Keratinocyte (primary cell): Measurements from ENCODE around the gene CSRP1.

Experiments used
- EZH2 ChIP-seq: IDR thresholded peaks from one replicate; pipeline ENCODE4 v1.6.1; 2012; ENCODE audit warnings: inconsistent platforms, mild to moderate bottlenecking, low read length, moderate library complexity
- TF ChIP-seq, protein P1 (sequence below), 3 experiments: IDR thresholded peaks in 1 of 3; conservative IDR thresholded peaks in 1 of 3; optimal IDR thresholded peaks in 1 of 3; 2 replicates in 2 of 3; 3 replicates in 1 of 3; pipeline versions ENCODE3 to v1.5.1; 2011; ENCODE audit warnings: low read length in 3 of 3, mild to moderate bottlenecking in 3 of 3, moderate library complexity in 2 of 3, control low read depth in 1 of 3, inconsistent platforms in 1 of 3; ENCODE audit not compliant: insufficient read depth in 2 of 3; ENCODE audit errors: extremely low read depth in 1 of 3

DNA sequence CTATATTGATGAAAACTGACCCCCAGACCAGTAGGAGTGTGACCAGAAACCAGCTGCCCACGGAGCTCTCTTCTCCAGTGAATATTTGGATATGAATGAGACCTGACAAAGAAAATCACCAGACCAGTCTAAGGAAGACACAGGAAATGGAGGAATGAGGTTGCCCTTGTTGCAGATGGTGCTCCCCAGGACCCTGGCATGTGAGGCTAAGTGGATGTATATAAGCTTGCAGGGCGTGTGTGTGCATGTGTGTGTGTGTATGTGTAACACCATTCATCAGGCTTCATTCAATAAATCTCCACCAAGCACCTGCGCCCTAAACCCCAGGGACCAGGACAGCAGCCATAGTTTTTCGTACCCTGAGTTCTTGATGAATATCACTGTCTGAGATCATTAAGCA lies 52.3 kb downstream of the CSRP1 start:
- no peak for TF ChIP-seq EZH2
- TF ChIP-seq, protein P1, sequence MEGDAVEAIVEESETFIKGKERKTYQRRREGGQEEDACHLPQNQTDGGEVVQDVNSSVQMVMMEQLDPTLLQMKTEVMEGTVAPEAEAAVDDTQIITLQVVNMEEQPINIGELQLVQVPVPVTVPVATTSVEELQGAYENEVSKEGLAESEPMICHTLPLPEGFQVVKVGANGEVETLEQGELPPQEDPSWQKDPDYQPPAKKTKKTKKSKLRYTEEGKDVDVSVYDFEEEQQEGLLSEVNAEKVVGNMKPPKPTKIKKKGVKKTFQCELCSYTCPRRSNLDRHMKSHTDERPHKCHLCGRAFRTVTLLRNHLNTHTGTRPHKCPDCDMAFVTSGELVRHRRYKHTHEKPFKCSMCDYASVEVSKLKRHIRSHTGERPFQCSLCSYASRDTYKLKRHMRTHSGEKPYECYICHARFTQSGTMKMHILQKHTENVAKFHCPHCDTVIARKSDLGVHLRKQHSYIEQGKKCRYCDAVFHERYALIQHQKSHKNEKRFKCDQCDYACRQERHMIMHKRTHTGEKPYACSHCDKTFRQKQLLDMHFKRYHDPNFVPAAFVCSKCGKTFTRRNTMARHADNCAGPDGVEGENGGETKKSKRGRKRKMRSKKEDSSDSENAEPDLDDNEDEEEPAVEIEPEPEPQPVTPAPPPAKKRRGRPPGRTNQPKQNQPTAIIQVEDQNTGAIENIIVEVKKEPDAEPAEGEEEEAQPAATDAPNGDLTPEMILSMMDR (optimal IDR thresholded peaks at IDR 0.05 in 1 of 3, IDR thresholded peaks at IDR 0.05 in 1 of 3, conservative IDR thresholded peaks at IDR 0.05 in 1 of 3; ENCODE audit: extremely low read depth in 1 of 3, insufficient read depth in 2 of 3, low read length in 3 of 3): no peak
